ENCODE measurements around the gene TMPRSS2. TPM values are rescaled to one million over a fixed set of nuclear protein-coding genes. Genes with fewer than 3 reads are reported as not detected.
A peak's percentile ranks its signal among the peaks of the same experiment; 100 is the strongest.

The TMPRSS2 gene
- total and polyA plus RNA-seq, 11 donors: 0.04 TPM; not detected in 10

GRCh38 chr21:41449613-41450012 is 58.3 kb downstream of the TMPRSS2 start:
- TF ChIP-seq POLR2A (IDR thresholded peaks at IDR 0.05) (no peak), CTCF (IDR thresholded peaks at IDR 0.05) (no peak)
- Histone ChIP-seq H3K4me3 (no peak overlapping the region), H3K27me3 (no peaks in the 10 kb centered on the region), H3K9me3 (no peaks in the 10 kb centered on the region), H3K4me1 (no peaks in the 10 kb centered on the region), H3K27ac (no peak overlapping the region), H3K36me3 (peaks cover 0 to 98% (median 92%) of the 10 kb centered on the region in 9 donors)
- DNase-seq (no peak), ATAC-seq (no peak)
- intact Hi-C loops (cut with DNase I): loop anchor here in 1 of 10 donors (10.0 kb wide), 1 partner anchor 325 kb away; no protein-coding TSS in a partner anchor
- WGBS, 4 donors: 72 to 88% (median 82%) methylated on average over 5 of the region's 5 CpGs

GRCh38 chr21:41447356-41447755 is 60.6 kb downstream of the TMPRSS2 start:
- Histone ChIP-seq H3K4me3 (no peak overlapping the region), H3K4me1 (no peaks in the 10 kb centered on the region), H3K9me3 (no peaks in the 10 kb centered on the region), H3K27ac (no peak overlapping the region), H3K36me3 (peaks cover 0 to 98% (median 92%) of the 10 kb centered on the region in 9 donors), H3K27me3 (no peaks in the 10 kb centered on the region)
- intact Hi-C loops (cut with DNase I): no loop called here
- TF ChIP-seq POLR2A (IDR thresholded peaks at IDR 0.05) (no peak), CTCF (IDR thresholded peaks at IDR 0.05) (no peak)
- ATAC-seq: no peak
- 91 to 97% (median 95%) methylated on average over 3 of the region's 3 CpGs for WGBS, 4 donors
- no peak for DNase-seq

- H3K9me3 ChIP-seq: no peaks in the 10 kb centered on the region
- WGBS, 4 donors: 74 to 99% (median 98%) methylated on average over 4 of the region's 4 CpGs
- no peak for DNase-seq
- no peaks in the 10 kb centered on the region for H3K27me3 ChIP-seq
- H3K27ac ChIP-seq: no peak overlapping the region
- H3K36me3 ChIP-seq: peaks cover 0 to 98% (median 92%) of the 10 kb centered on the region in 9 donors
- no peaks in the 10 kb centered on the region for H3K4me1 ChIP-seq
- intact Hi-C loops (cut with DNase I): no loop called here
- TF ChIP-seq POLR2A (IDR thresholded peaks at IDR 0.05) (no peak), CTCF (IDR thresholded peaks at IDR 0.05) (no peak)
- ATAC-seq: no peak
- no peak overlapping the region for H3K4me3 ChIP-seq
Observed at GRCh38 chr21:41446586-41446985, 61.4 kb downstream of the TMPRSS2 start.

GRCh38 chr21:41445465-41445862 is 62.5 kb downstream of the TMPRSS2 start:
- Histone ChIP-seq H3K27ac (no peak overlapping the region), H3K36me3 (peaks cover 0 to 98% (median 92%) of the 10 kb centered on the region in 9 donors), H3K4me3 (no peak overlapping the region), H3K9me3 (no peaks in the 10 kb centered on the region), H3K4me1 (no peaks in the 10 kb centered on the region), H3K27me3 (no peaks in the 10 kb centered on the region)
- intact Hi-C loops (cut with DNase I): no loop called here
- DNase-seq (no peak), ATAC-seq (peak in 1 of 4 donors; percentile 46)
- WGBS, 4 donors: 76 to 85% (median 77%) methylated on average over 7 of the region's 7 CpGs
- TF ChIP-seq CTCF (IDR thresholded peaks at IDR 0.05) (no peak), POLR2A (IDR thresholded peaks at IDR 0.05) (no peak)

Data from heart left ventricle (tissue), 16 donors.